DLD1 (cell line): ENCODE measurements around the gene YARS1.
"Not testable (repeated sequence)": the region's sequence is repeated elsewhere in the genome, so short reads cannot be mapped to it uniquely, and the experiment has no call there.

Source experiments
- in situ Hi-C: cut with HindIII; loops from 2 replicates; pipeline ENCODE4 v1.10.0; 2017; ENCODE audit warnings: low sequenced_read_pairs

YARS1 gene

GRCh38 chr1:32817815-32818786 is 943 bp upstream of the YARS1 start:
- in situ Hi-C loops = no loop called here

GRCh38 chr1:32816676-32817158 is 441 bp downstream of the YARS1 start:
- in situ Hi-C loops = no loop called here

DNA sequence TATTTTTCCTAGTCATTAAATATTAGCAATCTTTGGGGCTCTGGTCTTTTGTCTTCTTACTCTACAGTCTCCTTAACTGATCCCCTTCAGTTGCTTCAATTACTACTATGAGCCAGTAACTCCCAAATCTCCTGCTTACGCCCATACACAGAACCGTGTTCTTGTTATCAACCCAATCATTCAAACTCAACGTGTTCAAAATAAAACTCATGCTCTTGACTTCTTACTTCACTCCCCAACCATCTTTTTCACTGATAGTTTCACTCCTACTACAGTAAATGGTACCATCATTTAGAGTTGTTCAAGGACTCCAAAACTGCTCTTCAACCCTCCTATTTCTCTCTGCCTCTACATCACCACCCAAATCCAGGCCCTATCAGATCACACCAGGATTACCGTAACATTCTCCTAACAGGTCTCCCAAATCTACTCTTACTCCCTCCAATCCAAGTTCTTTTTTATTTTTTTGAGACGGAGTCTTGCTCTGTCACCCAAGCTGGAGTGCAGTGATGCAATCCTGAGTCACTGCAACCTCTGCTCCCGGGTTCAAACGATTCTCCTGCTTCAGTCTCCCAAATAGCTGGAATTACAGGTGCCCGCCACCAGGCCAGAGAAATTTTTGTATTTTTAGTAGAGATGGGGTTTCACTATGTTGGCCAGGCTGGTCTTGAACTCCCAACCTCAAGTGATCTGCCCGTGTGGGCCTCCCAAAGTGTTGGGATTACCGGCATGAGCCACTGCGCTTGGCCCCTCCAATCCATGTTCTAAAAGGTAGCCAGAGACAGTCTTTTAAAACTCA is 3.0 kb downstream of the YARS1 start:
- in situ Hi-C loops = no loop called here

- in situ Hi-C loops = no loop called here
These were observed 5.2 kb downstream of the YARS1 start for GRCh38 chr1:32811917-32812316.

DNA sequence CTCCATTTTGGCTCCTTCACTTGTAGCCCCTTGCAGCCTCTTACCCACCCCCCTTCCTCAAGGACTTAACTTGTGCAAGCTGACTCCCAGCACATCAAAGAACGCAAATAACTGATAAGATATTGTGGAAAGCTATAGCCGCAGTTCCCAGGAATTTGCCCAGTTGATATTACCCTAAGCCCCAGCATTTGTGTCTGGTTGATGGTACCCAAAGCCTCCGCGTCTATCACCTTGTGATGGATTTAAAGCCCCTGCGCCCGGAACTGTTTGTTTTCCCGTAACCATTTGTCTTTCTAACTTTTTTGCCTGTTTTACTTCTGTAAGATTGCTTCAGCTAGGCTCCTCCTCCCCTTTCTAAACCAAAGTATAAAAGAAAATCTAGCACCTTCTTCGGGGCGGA is 5.9 kb downstream of the YARS1 start:
- in situ Hi-C loops = no loop called here

DNA sequence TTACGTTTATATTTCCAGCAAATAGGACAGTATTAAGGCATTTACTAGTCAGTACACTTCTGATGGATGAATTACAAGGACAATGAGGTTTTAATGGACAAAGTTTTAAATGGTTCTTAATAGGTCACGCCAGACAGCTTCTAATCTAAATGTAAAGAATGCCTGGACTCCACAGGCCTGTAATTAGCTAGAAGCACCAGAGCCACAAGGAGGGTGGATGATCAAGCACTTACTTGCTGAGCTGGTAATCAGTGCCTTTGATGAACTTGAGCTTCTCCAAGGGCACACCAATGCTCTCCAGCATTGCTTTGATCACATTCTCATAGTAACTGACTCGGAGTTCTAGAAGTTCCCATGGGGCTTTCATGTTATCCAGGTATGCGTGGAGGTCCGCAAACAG is 6.8 kb downstream of the YARS1 start:
- in situ Hi-C loops = no loop called here

GRCh38 chr1:32808580-32808979 is 8.6 kb downstream of the YARS1 start:
- in situ Hi-C loops = no loop called here

GRCh38 chr1:32806910-32807523 is 10.1 kb downstream of the YARS1 start:
- in situ Hi-C loops = no loop called here

DNA sequence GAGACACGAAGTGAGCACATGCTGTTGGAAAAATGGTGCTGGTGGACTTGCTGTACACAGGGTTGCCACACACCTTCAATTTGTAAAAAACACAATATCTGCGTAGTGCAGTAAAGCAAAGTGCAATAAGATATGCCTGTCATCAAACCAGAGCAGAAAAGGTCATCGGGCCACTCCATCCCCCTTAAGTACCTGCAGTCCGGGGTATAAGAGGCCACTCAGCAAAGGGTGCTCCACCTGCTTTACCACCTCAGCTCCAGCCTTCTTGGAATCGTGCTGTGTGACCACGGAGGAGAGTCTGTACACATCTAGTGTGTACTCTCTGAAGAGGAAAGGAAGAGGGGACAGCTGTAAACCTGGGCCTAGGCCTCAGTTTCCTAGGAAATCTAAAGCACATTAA is 10.9 kb downstream of the YARS1 start:
- in situ Hi-C loops = no loop called here

DNA sequence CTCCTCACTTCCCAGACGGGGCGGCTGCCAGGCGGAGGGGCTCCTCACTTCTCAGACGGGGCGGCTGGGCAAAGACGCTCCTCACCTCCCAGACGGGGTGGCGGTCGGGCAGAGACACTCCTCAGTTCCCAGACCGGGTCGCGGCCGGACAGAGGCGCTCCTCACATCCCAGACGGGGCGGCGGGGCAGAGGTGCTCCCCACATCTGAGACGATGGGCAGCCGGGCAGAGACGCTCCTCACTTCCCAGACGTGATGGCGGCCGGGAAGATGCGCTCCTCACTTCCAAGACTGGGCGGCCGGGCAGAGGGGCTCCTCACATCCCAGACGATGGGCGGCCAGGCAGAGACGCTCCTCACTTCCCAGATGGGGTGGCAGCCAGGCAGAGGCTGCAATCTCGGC is 12.7 kb downstream of the YARS1 start:
- in situ Hi-C loops = not testable (repeated sequence)

DNA sequence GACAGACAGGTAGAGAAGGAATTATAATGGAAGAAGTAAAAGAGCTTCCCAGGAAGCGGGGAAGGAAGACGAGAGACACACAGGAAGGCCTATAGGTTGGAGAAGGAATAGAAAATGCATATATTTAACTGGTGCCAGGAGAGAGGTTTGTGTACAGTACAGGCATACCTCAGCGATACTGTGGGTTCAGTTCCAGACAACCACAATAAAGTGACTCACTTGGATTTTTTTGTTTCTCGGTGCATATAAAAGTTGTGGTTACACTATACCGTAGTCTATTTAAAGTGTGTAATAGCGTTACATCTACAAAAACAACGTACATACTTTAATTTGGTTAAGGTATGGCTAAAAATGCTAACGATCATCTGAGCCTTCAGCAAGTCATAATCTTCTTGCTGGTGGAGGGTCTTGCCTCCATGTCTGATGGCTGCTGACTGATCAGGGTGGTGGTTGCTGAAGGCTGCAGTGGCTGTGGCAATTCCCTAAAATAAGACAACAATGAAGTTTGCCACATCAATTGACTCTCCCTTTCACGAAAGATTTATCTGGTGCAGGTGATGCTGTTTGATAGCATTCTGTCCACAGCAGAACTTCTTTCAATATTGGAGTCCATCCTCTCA is 16.0 kb downstream of the YARS1 start:
- in situ Hi-C loops = no loop called here

DNA sequence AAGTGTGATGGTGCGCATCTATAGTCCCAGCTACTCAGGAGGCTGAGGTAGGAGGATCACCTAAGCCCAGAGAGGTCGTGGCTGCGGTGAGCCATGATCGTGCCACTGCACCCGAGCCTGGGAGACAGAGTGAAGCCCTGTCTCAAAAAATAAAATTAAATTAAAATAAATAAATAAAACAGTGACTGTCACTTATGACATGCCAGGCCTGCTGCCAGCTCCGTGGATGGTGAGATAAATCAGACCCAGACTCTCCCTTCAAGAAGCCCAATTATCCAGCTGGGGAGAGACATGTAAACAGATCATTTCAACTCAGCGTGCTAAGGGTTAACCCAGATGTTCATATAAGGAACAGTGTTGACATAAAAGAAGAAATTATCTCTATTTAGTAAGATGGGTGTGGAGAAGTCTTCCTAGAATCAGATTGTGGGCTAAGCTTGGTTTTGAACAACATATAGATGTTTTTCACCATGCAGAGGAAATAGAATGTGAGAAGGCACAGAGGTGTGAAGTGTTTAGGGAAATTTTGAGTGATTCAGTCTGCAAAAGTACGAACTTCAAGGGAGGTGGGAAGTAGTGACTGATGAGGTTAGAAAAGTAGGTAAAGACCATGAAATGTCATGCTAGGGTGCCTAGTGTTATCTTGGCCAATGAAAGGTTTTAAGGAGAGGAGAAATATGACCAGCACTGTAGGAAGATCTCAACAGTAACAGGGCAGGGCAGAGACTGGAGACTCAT is 18.3 kb downstream of the YARS1 start:
- in situ Hi-C loops = no loop called here

- in situ Hi-C loops = no loop called here
These were observed 19.0 kb downstream of the YARS1 start for GRCh38 chr1:32798191-32798590.

DNA sequence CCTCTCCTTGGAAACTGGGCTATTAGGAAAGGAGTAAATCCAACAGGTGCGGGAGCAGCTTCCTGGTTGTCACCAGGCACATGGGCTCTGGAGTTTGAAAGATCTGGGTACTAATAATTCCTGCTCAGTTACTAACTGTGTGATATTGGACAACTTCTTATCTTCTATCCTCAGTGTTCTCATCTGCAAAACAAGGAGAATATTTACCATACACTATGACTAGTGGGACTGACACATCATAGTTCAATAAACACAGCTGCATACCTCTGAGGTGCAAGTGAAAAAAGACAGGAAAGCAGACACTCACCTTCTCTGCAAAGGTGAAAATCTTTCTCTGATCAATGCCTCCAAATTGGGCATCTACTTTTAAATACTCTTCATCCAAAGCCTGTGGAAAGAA is 19.7 kb downstream of the YARS1 start:
- in situ Hi-C loops = no loop called here

DNA sequence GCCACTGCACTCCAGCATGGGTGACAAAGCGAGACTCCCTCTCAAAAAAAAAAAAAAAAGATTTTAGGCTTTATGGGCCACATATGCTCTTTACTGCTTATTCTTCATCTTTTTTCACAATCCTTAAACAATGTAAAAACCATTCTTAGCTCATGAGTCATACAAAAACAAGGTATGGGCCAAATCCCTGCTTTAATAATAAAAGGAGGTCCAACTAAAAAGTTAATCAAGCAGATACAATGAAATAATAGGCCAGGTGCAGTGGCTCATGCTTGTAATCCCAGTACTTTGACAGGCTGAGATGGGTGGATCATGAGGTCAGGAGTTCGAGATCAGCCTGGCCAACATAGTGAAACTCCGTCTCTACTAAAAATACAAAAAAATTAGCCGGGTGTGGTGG is 21.4 kb downstream of the YARS1 start:
- in situ Hi-C loops = not testable (repeated sequence)

DNA sequence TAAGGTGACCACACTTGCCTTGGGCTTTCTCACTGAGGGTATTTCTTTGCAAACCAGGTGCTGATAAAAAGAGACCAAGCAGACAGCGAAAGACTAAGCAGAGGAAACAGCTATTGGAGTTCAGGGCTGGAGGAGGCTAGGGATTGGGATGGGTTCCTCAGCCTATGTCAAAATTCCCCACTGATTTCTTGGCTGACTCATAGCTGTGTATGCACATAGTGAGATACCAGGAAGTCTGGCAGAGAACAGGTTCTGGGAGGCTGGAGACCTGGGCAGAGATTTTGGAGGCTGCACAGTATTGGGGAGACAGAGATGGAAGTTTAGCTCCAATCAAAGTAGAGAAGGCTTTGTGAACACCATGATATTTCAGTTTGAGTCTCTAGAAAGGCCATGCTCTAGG is 25.3 kb downstream of the YARS1 start:
- in situ Hi-C loops = no loop called here

DNA sequence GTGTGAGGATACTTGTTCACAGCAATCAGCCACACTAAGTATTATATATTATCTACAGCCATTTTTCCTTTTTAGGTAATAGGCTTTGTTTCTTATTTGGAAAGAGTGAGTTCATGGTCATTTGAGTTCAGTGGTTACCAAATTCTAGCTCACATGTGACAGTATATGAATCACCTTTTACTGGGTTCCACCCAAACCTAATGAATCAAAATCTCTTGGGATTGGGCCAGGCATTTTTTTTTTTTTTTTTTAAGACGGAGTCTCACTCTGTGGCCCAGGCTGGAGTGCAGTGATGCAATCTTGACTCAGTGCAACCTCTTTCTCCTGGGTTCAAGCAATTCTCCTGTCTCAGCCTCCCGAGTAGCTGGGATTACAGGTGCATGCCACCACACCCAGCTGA is 27.8 kb downstream of the YARS1 start:
- in situ Hi-C loops = not testable (repeated sequence)

GRCh38 chr1:32786856-32787255 is 30.3 kb downstream of the YARS1 start:
- in situ Hi-C loops = no loop called here

GRCh38 chr1:32784817-32785216 is 32.3 kb downstream of the YARS1 start:
- in situ Hi-C loops = no loop called here

- in situ Hi-C loops = no loop called here
These were observed 33.3 kb downstream of the YARS1 start for GRCh38 chr1:32783851-32784250.
